SK-N-SH (cell line): ENCODE results near the gene SH3BP4.

Experiments used
- RAD21 ChIP-seq: IDR thresholded peaks from 2 replicates; pipeline ENCODE4 v1.6.1; 2012; ENCODE audit warnings: mild to moderate bottlenecking, low read length
- TF ChIP-seq, protein P1 (sequence below): fragments of 200-600 bp; sonication (generic); IDR thresholded peaks from 2 replicates; pipeline ENCODE4 v1.6.1; 2017; ENCODE audit warnings: antibody characterized with exemption, mild to moderate bottlenecking, moderate library complexity

DNA sequence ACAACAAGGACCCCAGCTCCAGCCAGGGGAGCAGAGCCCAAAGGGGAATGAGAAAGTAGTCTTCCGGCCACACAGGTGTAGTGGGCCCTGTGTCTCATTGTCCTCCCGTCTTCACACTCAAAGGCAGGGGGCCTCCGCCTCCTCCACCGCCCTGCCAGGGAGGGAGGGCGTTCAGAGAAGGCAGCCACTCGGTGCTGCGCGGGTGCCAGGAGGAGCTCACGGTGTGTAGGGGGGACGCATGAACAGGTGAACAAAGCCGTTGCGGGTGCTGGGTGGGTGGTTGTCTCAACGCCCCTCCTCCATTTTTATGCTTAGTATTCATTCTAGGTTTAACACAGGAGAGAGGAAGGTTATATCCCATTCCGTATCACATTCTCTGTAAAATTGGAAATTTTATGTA, 36.7 kb downstream of the SH3BP4 start:
- TF ChIP-seq, protein P1, sequence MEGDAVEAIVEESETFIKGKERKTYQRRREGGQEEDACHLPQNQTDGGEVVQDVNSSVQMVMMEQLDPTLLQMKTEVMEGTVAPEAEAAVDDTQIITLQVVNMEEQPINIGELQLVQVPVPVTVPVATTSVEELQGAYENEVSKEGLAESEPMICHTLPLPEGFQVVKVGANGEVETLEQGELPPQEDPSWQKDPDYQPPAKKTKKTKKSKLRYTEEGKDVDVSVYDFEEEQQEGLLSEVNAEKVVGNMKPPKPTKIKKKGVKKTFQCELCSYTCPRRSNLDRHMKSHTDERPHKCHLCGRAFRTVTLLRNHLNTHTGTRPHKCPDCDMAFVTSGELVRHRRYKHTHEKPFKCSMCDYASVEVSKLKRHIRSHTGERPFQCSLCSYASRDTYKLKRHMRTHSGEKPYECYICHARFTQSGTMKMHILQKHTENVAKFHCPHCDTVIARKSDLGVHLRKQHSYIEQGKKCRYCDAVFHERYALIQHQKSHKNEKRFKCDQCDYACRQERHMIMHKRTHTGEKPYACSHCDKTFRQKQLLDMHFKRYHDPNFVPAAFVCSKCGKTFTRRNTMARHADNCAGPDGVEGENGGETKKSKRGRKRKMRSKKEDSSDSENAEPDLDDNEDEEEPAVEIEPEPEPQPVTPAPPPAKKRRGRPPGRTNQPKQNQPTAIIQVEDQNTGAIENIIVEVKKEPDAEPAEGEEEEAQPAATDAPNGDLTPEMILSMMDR, result no peak
- TF ChIP-seq RAD21, result no peak
